HCT116 (cell line): ENCODE data around the gene HTR1A. TPM values are rescaled to one million over a fixed set of nuclear protein-coding genes. Genes with fewer than 3 reads are reported as not detected.

ENCODE experiments used
- ATAC-seq: fragments of 200-7000 bp; cut with Tn5 transposase; 2 replicates; pipeline ENCODE4 v1.9.1; 2020; ENCODE audit warnings: mild to moderate bottlenecking, moderate library complexity
- BruUV-seq: library from RNA; stranded (reverse); fragments of 400-500 nt; replicated peaks from 2 replicates; lab custom pipeline; 2021; lab: Mats Ljungman, UMichigan
- CTCF ChIA-PET: fragments of 300-600 bp; sonication (Branson Sonifier 250); formaldehyde crosslinking; loops from one replicate; lab custom pipeline; 2021; ENCODE audit warnings: antibody characterized with exemption; lab: Charles Lee
- POLR2A ChIA-PET: fragments of 300-600, 350-600 bp; sonication (Branson Sonifier 250); formaldehyde crosslinking; loops from one replicate; lab custom pipeline; 2021; ENCODE audit warnings: antibody characterized with exemption; lab: Charles Lee
- RAD21 ChIA-PET, 2 experiments: fragments of 300-600 bp; sonication (Branson Sonifier 250); formaldehyde crosslinking; loops; one replicate each; lab custom pipeline; 2023; ENCODE audit warnings: low total read pairs in 2 of 2; ENCODE audit not compliant: uncharacterized antibody in 2 of 2, unreplicated experiment in 2 of 2, low non-redundant PET in 1 of 2; lab: Charles Lee
- DNase-seq: peaks from one replicate; pipeline ENCODE4 v3.0.0-alpha.2; 2010; ENCODE audit warnings: low read depth, low spot score
- H2AFZ ChIP-seq: fragments of 200-600 bp; shearing (Covaris generic), sonication (generic); 2 replicates; pipeline ENCODE4 v1.6.1; 2017; ENCODE audit warnings: low read depth, mixed run types, mixed read lengths, antibody characterized with exemption, low read length; ENCODE audit not compliant: poor library complexity, severe bottlenecking
- H3K27ac ChIP-seq: 2 replicates; pipeline ENCODE4 v1.5.1; 2012; ENCODE audit warnings: low read depth, low read length
- H3K27me3 ChIP-seq: fragments of 200-600 bp; sonication (generic); 2 replicates; pipeline ENCODE4 v1.6.1; 2016; ENCODE audit warnings: mixed run types, low read length, mixed read lengths; ENCODE audit not compliant: insufficient read depth
- H3K36me3 ChIP-seq, 2 experiments: fragments of 200-500 bp in 1 of 2; fragments of 200-600 bp in 1 of 2; sonication (Bioruptor generic) in 1 of 2; sonication (generic) in 1 of 2; 2 replicates each; pipeline versions ENCODE4 v1.5.1 to v1.6.1; 2014 to 2016; ENCODE audit warnings: low read length in 2 of 2, inconsistent platforms in 1 of 2, mixed read lengths in 1 of 2, mixed run types in 1 of 2; ENCODE audit not compliant: insufficient read depth in 2 of 2, control insufficient read depth in 1 of 2
- H3K4me1 ChIP-seq, 2 experiments: fragments of 200-600 bp in 1 of 2; sonication (generic) in 1 of 2; 2 replicates each; pipeline versions ENCODE4 v1.5.1 to v1.6.1; 2012 to 2017; ENCODE audit warnings: low read length in 2 of 2, inconsistent platforms in 1 of 2, mild to moderate bottlenecking in 1 of 2, mixed read lengths in 1 of 2, mixed run types in 1 of 2, moderate library complexity in 1 of 2; ENCODE audit not compliant: insufficient read depth in 2 of 2, control insufficient read depth in 1 of 2
- H3K4me2 ChIP-seq: fragments of 200-600 bp; sonication (generic); 2 replicates; pipeline ENCODE4 v1.6.1; 2017; ENCODE audit warnings: mixed run types, low read length, mixed read lengths
- H3K4me3 ChIP-seq, 2 experiments: fragments of 200-600 bp in 1 of 2; sonication (generic) in 1 of 2; replicated peaks in 1 of 2; 2 replicates each; pipeline ENCODE4 v1.5.1; 2011 to 2016; ENCODE audit warnings: low read length in 2 of 2, control low read depth in 1 of 2, low read depth in 1 of 2, mild to moderate bottlenecking in 1 of 2, mixed read lengths in 1 of 2, mixed run types in 1 of 2
- H3K79me2 ChIP-seq: fragments of 200-600 bp; sonication (generic); 2 replicates; pipeline ENCODE4 v1.6.1; 2017; ENCODE audit warnings: mild to moderate bottlenecking, mixed run types, low read length, moderate library complexity, mixed read lengths; ENCODE audit not compliant: insufficient read depth
- H3K9ac ChIP-seq: fragments of 200-600 bp; sonication (generic); 2 replicates; pipeline ENCODE4 v1.6.1; 2016; ENCODE audit warnings: low read length, mixed read lengths
- H3K9me2 ChIP-seq: fragments of 200-600 bp; sonication (generic), shearing (Covaris generic); 2 replicates; pipeline ENCODE4 v1.6.1; 2017; ENCODE audit warnings: mixed run types, mild to moderate bottlenecking, moderate library complexity; ENCODE audit not compliant: insufficient read depth
- H3K9me3 ChIP-seq, 2 experiments: fragments of 200-500 bp in 1 of 2; fragments of 200-600 bp in 1 of 2; sonication (Bioruptor generic) in 1 of 2; sonication (generic) in 1 of 2; 2 replicates each; pipeline ENCODE4 v1.6.1; 2014 to 2017; ENCODE audit warnings: low read length in 2 of 2, mixed read lengths in 2 of 2, inconsistent platforms in 1 of 2, low read depth in 1 of 2, mild to moderate bottlenecking in 1 of 2, mixed run types in 1 of 2, moderate library complexity in 1 of 2; ENCODE audit not compliant: control insufficient read depth in 1 of 2, insufficient read depth in 1 of 2
- H4K20me1 ChIP-seq: fragments of 200-600 bp; sonication (generic), shearing (Covaris generic); 2 replicates; pipeline ENCODE4 v1.6.1; 2017; ENCODE audit warnings: mixed run types, mild to moderate bottlenecking, moderate library complexity; ENCODE audit not compliant: insufficient read depth
- CEBPB ChIP-seq: IDR thresholded peaks from 2 replicates; pipeline ENCODE4 v1.6.1; 2012; ENCODE audit warnings: low read depth
- EGR1 ChIP-seq: IDR thresholded peaks from 2 replicates; pipeline ENCODE4 v1.6.1; 2012; ENCODE audit warnings: low read depth
- ELF1 ChIP-seq: IDR thresholded peaks from 2 replicates; pipeline ENCODE4 v1.6.1; 2012; ENCODE audit warnings: low read depth, borderline replicate concordance
- EZH2 ChIP-seq: fragments of 200-600 bp; sonication (generic); IDR thresholded peaks from 2 replicates; pipeline ENCODE4 v1.6.1; 2017; ENCODE audit warnings: antibody characterized with exemption, mixed run types
- EZH2phosphoT487 ChIP-seq: fragments of 200-600 bp; IDR thresholded peaks from 2 replicates; pipeline ENCODE4 v1.6.1; 2018; ENCODE audit warnings: antibody characterized with exemption, borderline replicate concordance
- POLR2A ChIP-seq: IDR thresholded peaks from 2 replicates; pipeline ENCODE4 v1.7.0; 2011; ENCODE audit warnings: borderline replicate concordance; ENCODE audit not compliant: insufficient read depth, insufficient read length; ENCODE audit errors: extremely low read depth
- POLR2AphosphoS5 ChIP-seq: IDR thresholded peaks from 2 replicates; pipeline ENCODE4 v1.6.1; 2011; ENCODE audit warnings: mild to moderate bottlenecking, low read depth, low read length, moderate library complexity
- RAD21 ChIP-seq: IDR thresholded peaks from 2 replicates; pipeline ENCODE4 v1.6.1; 2012; ENCODE audit warnings: low read depth, mild to moderate bottlenecking
- SRF ChIP-seq: IDR thresholded peaks from 2 replicates; pipeline ENCODE4 v1.6.1; 2012; ENCODE audit warnings: low read depth
- TCF7L2 ChIP-seq: IDR thresholded peaks from 2 replicates; pipeline ENCODE4 v1.7.0; 2011; ENCODE audit warnings: borderline replicate concordance, inconsistent platforms; ENCODE audit not compliant: insufficient read depth, insufficient read length; ENCODE audit errors: extremely low read depth
- ZFX ChIP-seq: fragments of 450-650 bp; IDR thresholded peaks from 2 replicates; pipeline ENCODE4 v1.6.1; 2017
- intact Hi-C: fragments of 100-400 bp; cut with micrococcal nuclease; formaldehyde crosslinking; loops from 2 replicates; pipeline ENCODE4 v1.10.0; 2022
- total RNA-seq: library from RNA; stranded (reverse); gene quantifications from one replicate; pipeline ENCODE4 v1.2.1, GENCODE V29; 2021; ENCODE audit not compliant: unreplicated experiment
- TF ChIP-seq, protein P1 (sequence below), 3 experiments: fragments of 200-600 bp in 1 of 3; sonication (generic) in 1 of 3; IDR thresholded peaks in 2 of 3; conservative IDR thresholded peaks in 1 of 3; 2 replicates each; pipeline ENCODE4 v1.5.1; 2012 to 2017; ENCODE audit warnings: low read depth in 2 of 3, low read length in 2 of 3, antibody characterized with exemption in 1 of 3, borderline replicate concordance in 1 of 3, control low read depth in 1 of 3, mild to moderate bottlenecking in 1 of 3, mixed read lengths in 1 of 3, mixed run types in 1 of 3, moderate library complexity in 1 of 3; ENCODE audit not compliant: insufficient read depth in 1 of 3
- TF ChIP-seq, protein P2 (sequence below): IDR thresholded peaks from 2 replicates; pipeline ENCODE4 v1.6.1; 2011; ENCODE audit warnings: mild to moderate bottlenecking, low read length, moderate library complexity; ENCODE audit not compliant: insufficient replicate concordance; ENCODE audit errors: extremely low read depth
- TF ChIP-seq, protein P3 (sequence below): IDR thresholded peaks from 2 replicates; pipeline ENCODE4 v1.6.1; 2012

The HTR1A gene
- total RNA-seq, 1 experiment from 2014 or later = not detected

DNA sequence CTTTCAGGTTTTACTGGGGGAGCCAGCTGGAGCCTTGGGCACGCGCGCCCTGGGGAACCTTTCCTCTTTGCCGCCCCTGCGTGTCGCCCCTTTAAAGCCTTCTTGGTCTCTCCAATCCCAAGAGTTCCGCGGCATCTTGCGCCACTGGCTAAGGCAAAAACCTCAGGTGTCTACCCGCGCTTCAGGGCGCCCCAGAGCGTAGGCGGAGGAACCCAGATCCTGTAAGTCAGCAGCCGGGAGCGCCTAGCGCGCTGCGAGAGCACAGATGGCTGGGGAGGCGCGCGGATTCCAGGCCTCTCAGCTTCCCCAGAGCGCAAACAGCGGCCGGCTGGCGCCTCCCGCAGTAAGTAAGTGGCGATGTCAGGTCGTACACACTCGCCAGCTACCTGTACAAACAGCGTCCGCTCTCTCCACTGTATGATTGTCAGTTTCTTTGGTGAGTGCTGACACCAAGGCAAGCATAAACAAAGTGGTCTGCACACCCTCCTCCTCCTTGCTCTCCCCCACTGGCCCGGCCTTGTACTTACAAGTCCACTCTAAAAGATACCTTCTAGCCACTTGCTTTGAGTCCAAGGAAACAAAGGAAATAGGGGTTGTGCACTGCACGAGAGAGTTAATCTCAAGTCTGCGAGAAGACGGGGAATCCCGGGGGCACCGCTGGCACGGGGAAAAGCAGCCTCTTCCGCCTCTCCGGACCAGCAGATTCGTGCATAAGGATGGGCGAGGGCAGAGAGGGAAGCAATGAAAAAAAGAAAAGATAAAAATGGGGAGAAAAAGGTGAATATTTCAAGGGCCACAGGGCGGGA is 2.9 kb downstream of the HTR1A start:
- Histone ChIP-seq H3K27ac (no peak overlapping the region), H3K27me3 (no peaks in the 10 kb centered on the region), H3K36me3 (no peaks in the 10 kb centered on the region), H3K9ac (no peak overlapping the region), H3K4me2 (no peak overlapping the region), H2AFZ (no peak overlapping the region), H3K9me2 (no peaks in the 10 kb centered on the region), H3K9me3 (peaks cover 0 to 6% of the 10 kb centered on the region in 2 experiments; a peak in 2 of 4 replicates), H3K79me2 (no peaks in the 10 kb centered on the region), H3K4me3 (no peak overlapping the region), H4K20me1 (no peaks in the 10 kb centered on the region), H3K4me1 (no peaks in the 10 kb centered on the region)
- CTCF ChIA-PET = no interaction called here
- RAD21 ChIA-PET = no interaction called here
- POLR2A ChIA-PET = no interaction called here
- DNase-seq (no peak), ATAC-seq (no peak)
- intact Hi-C loops = no loop called here
- TF ChIP-seq RAD21 (no peak), POLR2A (no peak), POLR2AphosphoS5 (no peak), ZFX (no peak), EGR1 (no peak), ELF1 (no peak), EZH2 (no peak), SRF (no peak), EZH2phosphoT487 (no peak), TCF7L2 (no peak), CEBPB (no peak)
- TF ChIP-seq, protein P1, sequence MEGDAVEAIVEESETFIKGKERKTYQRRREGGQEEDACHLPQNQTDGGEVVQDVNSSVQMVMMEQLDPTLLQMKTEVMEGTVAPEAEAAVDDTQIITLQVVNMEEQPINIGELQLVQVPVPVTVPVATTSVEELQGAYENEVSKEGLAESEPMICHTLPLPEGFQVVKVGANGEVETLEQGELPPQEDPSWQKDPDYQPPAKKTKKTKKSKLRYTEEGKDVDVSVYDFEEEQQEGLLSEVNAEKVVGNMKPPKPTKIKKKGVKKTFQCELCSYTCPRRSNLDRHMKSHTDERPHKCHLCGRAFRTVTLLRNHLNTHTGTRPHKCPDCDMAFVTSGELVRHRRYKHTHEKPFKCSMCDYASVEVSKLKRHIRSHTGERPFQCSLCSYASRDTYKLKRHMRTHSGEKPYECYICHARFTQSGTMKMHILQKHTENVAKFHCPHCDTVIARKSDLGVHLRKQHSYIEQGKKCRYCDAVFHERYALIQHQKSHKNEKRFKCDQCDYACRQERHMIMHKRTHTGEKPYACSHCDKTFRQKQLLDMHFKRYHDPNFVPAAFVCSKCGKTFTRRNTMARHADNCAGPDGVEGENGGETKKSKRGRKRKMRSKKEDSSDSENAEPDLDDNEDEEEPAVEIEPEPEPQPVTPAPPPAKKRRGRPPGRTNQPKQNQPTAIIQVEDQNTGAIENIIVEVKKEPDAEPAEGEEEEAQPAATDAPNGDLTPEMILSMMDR (IDR thresholded peaks at IDR 0.05 in 2 of 3, conservative IDR thresholded peaks at IDR 0.05 in 1 of 3; ENCODE audit: borderline replicate concordance in 1 of 3, insufficient read depth in 1 of 3, low read depth in 2 of 3, low read length in 2 of 3) = no peak
- TF ChIP-seq, protein P2, sequence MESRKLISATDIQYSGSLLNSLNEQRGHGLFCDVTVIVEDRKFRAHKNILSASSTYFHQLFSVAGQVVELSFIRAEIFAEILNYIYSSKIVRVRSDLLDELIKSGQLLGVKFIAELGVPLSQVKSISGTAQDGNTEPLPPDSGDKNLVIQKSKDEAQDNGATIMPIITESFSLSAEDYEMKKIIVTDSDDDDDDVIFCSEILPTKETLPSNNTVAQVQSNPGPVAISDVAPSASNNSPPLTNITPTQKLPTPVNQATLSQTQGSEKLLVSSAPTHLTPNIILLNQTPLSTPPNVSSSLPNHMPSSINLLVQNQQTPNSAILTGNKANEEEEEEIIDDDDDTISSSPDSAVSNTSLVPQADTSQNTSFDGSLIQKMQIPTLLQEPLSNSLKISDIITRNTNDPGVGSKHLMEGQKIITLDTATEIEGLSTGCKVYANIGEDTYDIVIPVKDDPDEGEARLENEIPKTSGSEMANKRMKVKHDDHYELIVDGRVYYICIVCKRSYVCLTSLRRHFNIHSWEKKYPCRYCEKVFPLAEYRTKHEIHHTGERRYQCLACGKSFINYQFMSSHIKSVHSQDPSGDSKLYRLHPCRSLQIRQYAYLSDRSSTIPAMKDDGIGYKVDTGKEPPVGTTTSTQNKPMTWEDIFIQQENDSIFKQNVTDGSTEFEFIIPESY = no peak
- TF ChIP-seq, protein P3, sequence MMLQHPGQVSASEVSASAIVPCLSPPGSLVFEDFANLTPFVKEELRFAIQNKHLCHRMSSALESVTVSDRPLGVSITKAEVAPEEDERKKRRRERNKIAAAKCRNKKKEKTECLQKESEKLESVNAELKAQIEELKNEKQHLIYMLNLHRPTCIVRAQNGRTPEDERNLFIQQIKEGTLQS = no peak
- no TSS peak for BruUV-seq
